Stomach (tissue), 9 donors: Measurements from ENCODE around the gene NFIX. TPM values are rescaled to one million over a fixed set of nuclear protein-coding genes. Genes with fewer than 3 reads are reported as not detected.
A peak's percentile ranks its signal among the peaks of the same experiment; 100 is the strongest.

Experiments
- DNase-seq, 2 donors: peaks; one replicate each; pipeline versions ENCODE4 v3.0.0 to v3.0.0-alpha.2; 2013 to 2019
- H3K27ac ChIP-seq, 5 donors: fragments of 200-600 bp in 4 of 5; sonication (generic) in 4 of 5; one replicate each; pipeline ENCODE4 v1.5.1; 2013 to 2019; ENCODE audit warnings: mild to moderate bottlenecking in 1 of 5, moderate library complexity in 1 of 5
- H3K27me3 ChIP-seq, 3 donors: fragments of 200-600 bp; sonication (generic); one replicate each; pipeline ENCODE4 v1.5.1; 2017 to 2019; ENCODE audit warnings: mixed run types in 1 of 3
- H3K36me3 ChIP-seq, 4 donors: fragments of 200-600 bp; sonication (generic); 1 replicate in 3 of 4; 2 replicates in 1 of 4; pipeline ENCODE4 v1.5.1; 2016 to 2019
- H3K4me1 ChIP-seq, 4 donors: fragments of 200-600 bp; sonication (generic); one replicate each; pipeline ENCODE4 v1.5.1; 2016 to 2019
- H3K4me3 ChIP-seq, 4 donors: fragments of 200-600 bp; sonication (generic) in 3 of 4; one replicate each; pipeline ENCODE4 v1.5.1; 2016 to 2019; ENCODE audit warnings: mild to moderate bottlenecking in 1 of 4
- H3K9me3 ChIP-seq, 4 donors: fragments of 200-600 bp; sonication (generic); one replicate each; pipeline ENCODE4 v1.5.1; 2016 to 2019
- EP300 ChIP-seq: sonication (generic); formaldehyde crosslinking; IDR thresholded peaks from one replicate; pipeline ENCODE4 v1.6.1; 2017; ENCODE audit warnings: antibody characterized with exemption
- POLR2A ChIP-seq, 4 donors: fragments of 450-650 bp; IDR thresholded peaks; one replicate each; pipeline ENCODE4 v1.6.1; 2016; ENCODE audit warnings: antibody characterized with exemption in 4 of 4, control low read depth in 2 of 4, mild to moderate bottlenecking in 1 of 4, moderate library complexity in 1 of 4
- POLR2AphosphoS5 ChIP-seq, 3 donors: sonication (generic); formaldehyde crosslinking; IDR thresholded peaks; one replicate each; pipeline ENCODE4 v1.6.1; 2016; ENCODE audit warnings: antibody characterized with exemption in 3 of 3
- WGBS, 5 donors: extraction: QIAGEN DNeasy Blood & Tissue Kit in 3 of 5; methylation state at CpG; one replicate each; pipeline versions ENCODE4 v1.1.5 to v1.1.7; 2013 to 2018; 5-methylcytosine and 5-hydroxymethylcytosine counted together
- intact Hi-C: fragments of 100-400 bp; cut with DNase I; formaldehyde crosslinking; loops from one replicate; pipeline ENCODE4 v1.15.1; 2023; ENCODE audit warnings: low total_unique reads
- polyA plus RNA-seq, 3 donors: library from polyadenylated mRNA; stranded (reverse); fragments of 200-250 nt; gene quantifications; one replicate each; pipeline ENCODE4 v1.2.3, GENCODE V29; 2013
- total RNA-seq, 5 donors: library from RNA; depleted of rRNA; stranded (reverse); fragments of >200 nt; gene quantifications; one replicate each; pipeline versions ENCODE4 v1.1.0 to v1.2.3, GENCODE V29; 2014 to 2016
- TF ChIP-seq, protein P1 (sequence below), 7 experiments: fragments of 450-650 bp in 4 of 7; fragments of 200-600 bp in 3 of 7; sonication (generic) in 3 of 7; IDR thresholded peaks; one replicate each; pipeline ENCODE4 v1.5.1; 2016 to 2019; ENCODE audit warnings: antibody characterized with exemption in 7 of 7, control low read depth in 2 of 7, mild to moderate bottlenecking in 1 of 7
- donor health status: healthy with polysubstance abuse.
- donor health status: Bipolar disorder and iron deficiency.
- donor health status: healthy.

Gene NFIX
- total and polyA plus RNA-seq, 8 donors: 11.5 to 183 (median 37.6) TPM

- Histone ChIP-seq H3K4me1 (peaks cover 14 to 50% (median 36%) of the 10 kb centered on the region in 4 donors), H3K27me3 (no peaks in the 10 kb centered on the region), H3K27ac (peak overlapping the region in 1 of 5 donors; percentile 31), H3K36me3 (peaks cover 0 to 80% (median 72%) of the 10 kb centered on the region in 4 donors), H3K9me3 (no peaks in the 10 kb centered on the region), H3K4me3 (no peak overlapping the region)
- WGBS, 5 donors: 85 to 92% (median 87%) methylated on average over 8 to 12 of the region's 12 CpGs
- TF ChIP-seq POLR2AphosphoS5 (IDR thresholded peaks at IDR 0.05) (no peak), POLR2A (IDR thresholded peaks at IDR 0.05) (no peak)
- TF ChIP-seq, protein P1, sequence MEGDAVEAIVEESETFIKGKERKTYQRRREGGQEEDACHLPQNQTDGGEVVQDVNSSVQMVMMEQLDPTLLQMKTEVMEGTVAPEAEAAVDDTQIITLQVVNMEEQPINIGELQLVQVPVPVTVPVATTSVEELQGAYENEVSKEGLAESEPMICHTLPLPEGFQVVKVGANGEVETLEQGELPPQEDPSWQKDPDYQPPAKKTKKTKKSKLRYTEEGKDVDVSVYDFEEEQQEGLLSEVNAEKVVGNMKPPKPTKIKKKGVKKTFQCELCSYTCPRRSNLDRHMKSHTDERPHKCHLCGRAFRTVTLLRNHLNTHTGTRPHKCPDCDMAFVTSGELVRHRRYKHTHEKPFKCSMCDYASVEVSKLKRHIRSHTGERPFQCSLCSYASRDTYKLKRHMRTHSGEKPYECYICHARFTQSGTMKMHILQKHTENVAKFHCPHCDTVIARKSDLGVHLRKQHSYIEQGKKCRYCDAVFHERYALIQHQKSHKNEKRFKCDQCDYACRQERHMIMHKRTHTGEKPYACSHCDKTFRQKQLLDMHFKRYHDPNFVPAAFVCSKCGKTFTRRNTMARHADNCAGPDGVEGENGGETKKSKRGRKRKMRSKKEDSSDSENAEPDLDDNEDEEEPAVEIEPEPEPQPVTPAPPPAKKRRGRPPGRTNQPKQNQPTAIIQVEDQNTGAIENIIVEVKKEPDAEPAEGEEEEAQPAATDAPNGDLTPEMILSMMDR (IDR thresholded peaks at IDR 0.05): no peak
- DNase-seq: no peak
- intact Hi-C loops: no loop called here
These were observed 92.0 kb downstream of the NFIX start for GRCh38 chr19:13087295-13087694.

DNA sequence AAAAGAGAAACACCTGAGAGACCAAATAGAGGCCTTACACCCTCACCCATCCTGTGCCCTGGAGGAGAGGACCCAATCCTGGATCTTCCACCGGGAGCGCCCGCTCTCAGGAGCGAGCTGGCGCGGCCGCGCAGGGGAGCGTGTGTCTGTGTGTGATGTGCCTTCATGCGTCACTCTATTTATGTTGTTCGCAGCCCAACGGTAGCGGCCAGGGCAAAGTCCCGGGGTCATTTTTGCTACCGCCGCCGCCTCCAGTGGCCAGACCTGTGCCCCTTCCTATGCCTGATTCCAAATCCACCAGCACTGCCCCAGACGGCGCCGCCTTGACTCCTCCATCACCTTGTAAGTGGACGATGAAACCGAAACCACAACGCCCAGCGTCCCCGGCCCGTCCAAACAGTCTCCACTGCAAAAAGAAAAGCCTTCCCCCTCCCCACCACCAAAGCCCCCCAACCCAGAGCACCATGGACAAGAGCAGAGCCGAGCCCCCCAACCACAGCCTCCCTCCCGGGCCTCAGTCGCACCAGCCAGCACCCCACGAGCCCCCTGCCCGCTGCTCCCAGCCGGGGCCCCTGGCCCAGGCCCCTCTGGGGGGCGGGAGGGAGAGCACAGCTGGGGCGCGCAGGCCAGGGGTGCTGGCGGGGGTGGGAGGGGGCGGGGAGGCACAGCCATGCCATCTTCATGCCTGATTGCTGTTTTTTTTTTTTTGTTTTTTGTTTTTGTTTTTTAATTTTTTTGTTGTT lies 92.7 kb downstream of the NFIX start:
- Histone ChIP-seq H3K4me1 (peaks cover 20 to 50% (median 39%) of the 10 kb centered on the region in 4 donors), H3K36me3 (peaks cover 0 to 74% (median 66%) of the 10 kb centered on the region in 4 donors), H3K27me3 (no peaks in the 10 kb centered on the region), H3K27ac (peak overlapping the region in 2 of 5 donors; percentile 46 to 51), H3K9me3 (no peaks in the 10 kb centered on the region), H3K4me3 (no peak overlapping the region)
- WGBS, 5 donors: 78 to 88% (median 84%) methylated on average over 34 to 37 of the region's 37 CpGs
- DNase-seq: no peak
- TF ChIP-seq POLR2A (IDR thresholded peaks at IDR 0.05): no peak
- TF ChIP-seq, protein P1 (IDR thresholded peaks at IDR 0.05): no peak
- no peak for TF ChIP-seq POLR2AphosphoS5 (IDR thresholded peaks at IDR 0.05)
- TF ChIP-seq EP300: no peak
- intact Hi-C loops: no loop called here

GRCh38 chr19:13089139-13089856 lies 94.0 kb downstream of the NFIX start:
- Histone ChIP-seq H3K4me1 (peaks cover 33 to 61% (median 51%) of the 10 kb centered on the region in 4 donors), H3K9me3 (no peaks in the 10 kb centered on the region), H3K36me3 (peaks cover 0 to 61% (median 53%) of the 10 kb centered on the region in 4 donors), H3K27me3 (no peaks in the 10 kb centered on the region), H3K4me3 (no peak overlapping the region), H3K27ac (peak overlapping the region in 3 of 5 donors; percentile 39 to 90 (median 86))
- no peak for TF ChIP-seq EP300
- TF ChIP-seq, protein P1 (IDR thresholded peaks at IDR 0.05): peak in 1 of 7 experiments; percentile 14
- no peak for TF ChIP-seq POLR2A (IDR thresholded peaks at IDR 0.05)
- WGBS, 5 donors: 79 to 92% (median 84%) methylated on average over 3 to 5 of the region's 5 CpGs
- intact Hi-C loops: no loop called here
- no peak for DNase-seq

DNA sequence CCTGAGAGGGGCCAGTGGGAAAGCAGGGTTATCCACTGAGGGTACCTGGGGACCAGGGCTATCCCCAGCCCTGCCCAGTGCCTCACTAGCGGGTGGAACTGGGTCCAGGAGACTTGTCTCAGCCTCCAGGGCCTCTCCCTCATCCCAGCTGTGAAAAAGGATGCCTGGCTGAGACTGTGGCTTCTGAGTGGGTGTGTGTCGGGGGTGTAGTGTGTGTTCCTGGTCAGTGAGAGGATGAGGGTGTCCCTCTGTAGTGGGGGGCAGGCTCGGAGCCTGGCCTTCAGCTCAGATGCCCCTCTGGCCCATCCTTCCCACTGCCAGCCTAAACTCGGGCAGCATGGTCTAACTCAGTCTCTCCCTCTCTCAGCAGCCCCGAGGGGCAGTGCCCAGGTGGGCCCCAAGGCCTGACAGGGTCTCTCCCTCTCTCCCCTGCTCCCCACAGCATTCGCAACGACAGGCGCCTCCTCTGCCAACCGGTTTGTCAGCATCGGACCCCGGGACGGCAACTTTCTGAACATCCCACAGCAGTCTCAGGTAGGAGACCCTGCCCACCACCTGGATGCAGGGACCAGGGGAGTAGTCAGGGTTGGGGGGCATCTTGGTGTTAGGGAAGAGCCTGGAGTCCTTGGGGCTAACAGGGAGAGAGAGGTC lies 94.7 kb downstream of the NFIX start:
- intact Hi-C loops: no loop called here
- DNase-seq: no peak
- Histone ChIP-seq H3K4me3 (no peak overlapping the region), H3K36me3 (peaks cover 0 to 63% (median 57%) of the 10 kb centered on the region in 4 donors), H3K27ac (peak overlapping the region in 4 of 5 donors; percentile 39 to 90 (median 74)), H3K9me3 (no peaks in the 10 kb centered on the region), H3K4me1 (peaks cover 35 to 68% (median 58%) of the 10 kb centered on the region in 4 donors), H3K27me3 (no peaks in the 10 kb centered on the region)
- TF ChIP-seq EP300 (no peak), POLR2AphosphoS5 (IDR thresholded peaks at IDR 0.05) (no peak), POLR2A (IDR thresholded peaks at IDR 0.05) (no peak)
- TF ChIP-seq, protein P1 (IDR thresholded peaks at IDR 0.05): no peak
- 81 to 88% (median 87%) methylated on average over 10 to 12 of the region's 12 CpGs for WGBS, 5 donors
